Naive thymus-derived CD8-positive, alpha-beta T cell (primary cell): ENCODE results near the gene TTC23L. TPM values are rescaled to one million over a fixed set of nuclear protein-coding genes. Genes with fewer than 3 reads are reported as not detected.

ENCODE experiments used
- ATAC-seq, 2 donors: fragments of 150-1000 bp; cut with Tn5 transposase in 1 of 2; sonication (Bioruptor Pico), chemical (Tn5 transposase) in 1 of 2; 1 replicate in 1 of 2; 2 replicates in 1 of 2; pipeline ENCODE4 v1.10.0; 2021; ENCODE audit warnings: mild to moderate bottlenecking in 2 of 2, moderate library complexity in 2 of 2
- POLR2A ChIA-PET: fragments of 350-600 bp; sonication (Branson Sonifier 250); formaldehyde crosslinking; loops from one replicate; lab custom pipeline; 2021; ENCODE audit warnings: antibody characterized with exemption; lab: Charles Lee
- DNase-seq, 10 donors: peaks; one replicate each; pipeline versions ENCODE4 v3.0.0 to v3.0.0-alpha.2; 2020 to 2022
- H3K27ac Mint-ChIP-seq, 10 donors: one replicate each; pipeline ENCODE4 v1.8.0; 2020 to 2022; ENCODE audit warnings: mild to moderate bottlenecking in 10 of 10, mixed read lengths in 10 of 10, moderate library complexity in 4 of 10, inconsistent platforms in 1 of 10
- H3K27me3 Mint-ChIP-seq, 5 donors: one replicate each; pipeline ENCODE4 v1.8.0; 2021 to 2022; ENCODE audit warnings: mixed read lengths in 5 of 5
- H3K36me3 Mint-ChIP-seq, 3 donors: one replicate each; pipeline ENCODE4 v1.8.0; 2020 to 2022; ENCODE audit warnings: mixed read lengths in 3 of 3, mild to moderate bottlenecking in 2 of 3, inconsistent platforms in 1 of 3
- H3K4me1 Mint-ChIP-seq, 4 donors: one replicate each; pipeline ENCODE4 v1.8.0; 2021 to 2022; ENCODE audit warnings: mixed read lengths in 4 of 4
- H3K4me3 Mint-ChIP-seq, 10 donors: one replicate each; pipeline ENCODE4 v1.8.0; 2020 to 2022; ENCODE audit warnings: mild to moderate bottlenecking in 10 of 10, mixed read lengths in 10 of 10, moderate library complexity in 6 of 10, inconsistent platforms in 1 of 10
- H3K9me3 Mint-ChIP-seq, 9 donors: one replicate each; pipeline ENCODE4 v1.8.0; 2020 to 2022; ENCODE audit warnings: mixed read lengths in 9 of 9, mild to moderate bottlenecking in 3 of 9, inconsistent platforms in 1 of 9, moderate library complexity in 1 of 9
- polyA plus RNA-seq, 3 donors: library from polyadenylated mRNA; unstranded; fragments of 300-500 nt; fragmentation: Illumina TruSeq; gene quantifications; one replicate each; pipeline ENCODE4 v1.2.3, GENCODE V29; 2021
- total RNA-seq, 8 experiments: library from RNA in 2 of 8; stranded (reverse) in 2 of 8; gene quantifications; one replicate each; pipeline ENCODE4 v1.2.3 and lab custom pipeline; 2021 to 2026

TTC23L gene
- total and polyA plus RNA-seq, 5 experiments from 2014 or later = 0.69 to 0.94 TPM; not detected in 3

- ATAC-seq (no peak), DNase-seq (no peak)
- H3K4me3 Mint-ChIP-seq = no peak overlapping the region
- H3K36me3 Mint-ChIP-seq = no peaks in the 10 kb centered on the region
- no peaks in the 10 kb centered on the region for H3K9me3 Mint-ChIP-seq
- H3K27ac Mint-ChIP-seq = no peak overlapping the region
- POLR2A ChIA-PET = no interaction called here
- H3K27me3 Mint-ChIP-seq = peaks cover 0 to 2% (median 0%) of the 10 kb centered on the region in 5 donors
- H3K4me1 Mint-ChIP-seq = no peaks in the 10 kb centered on the region
Measured at GRCh38 chr5:34859253-34859652, 20.3 kb downstream of the TTC23L start.

- POLR2A ChIA-PET = no interaction called here
- DNase-seq (no peak), ATAC-seq (no peak)
- H3K9me3 Mint-ChIP-seq = no peaks in the 10 kb centered on the region
- H3K4me3 Mint-ChIP-seq = no peak overlapping the region
- H3K4me1 Mint-ChIP-seq = no peaks in the 10 kb centered on the region
- no peaks in the 10 kb centered on the region for H3K27me3 Mint-ChIP-seq
- peaks cover 0 to 5% (median 0%) of the 10 kb centered on the region in 3 donors for H3K36me3 Mint-ChIP-seq
- no peak overlapping the region for H3K27ac Mint-ChIP-seq
Measured at GRCh38 chr5:34863946-34864345, 25.0 kb downstream of the TTC23L start.

GRCh38 chr5:34865091-34865490 is 26.1 kb downstream of the TTC23L start:
- Mint-ChIP-seq H3K4me3 (no peak overlapping the region), H3K27ac (no peak overlapping the region), H3K27me3 (no peaks in the 10 kb centered on the region), H3K36me3 (peaks cover 0 to 7% (median 0%) of the 10 kb centered on the region in 3 donors), H3K4me1 (no peaks in the 10 kb centered on the region), H3K9me3 (no peaks in the 10 kb centered on the region)
- ATAC-seq (no peak), DNase-seq (no peak)
- POLR2A ChIA-PET = no interaction called here

- ATAC-seq = no peak
- H3K9me3 Mint-ChIP-seq = no peaks in the 10 kb centered on the region
Measured at GRCh38 chr5:34866989-34867471, 28.1 kb downstream of the TTC23L start.

GRCh38 chr5:34867660-34868059 is 28.7 kb downstream of the TTC23L start:
- no peaks in the 10 kb centered on the region for H3K27me3 Mint-ChIP-seq
- H3K9me3 Mint-ChIP-seq = no peaks in the 10 kb centered on the region
- no peak for ATAC-seq
- no peak for DNase-seq
- H3K36me3 Mint-ChIP-seq = peaks cover 0 to 7% (median 0%) of the 10 kb centered on the region in 3 donors
- H3K4me1 Mint-ChIP-seq = no peaks in the 10 kb centered on the region
- H3K4me3 Mint-ChIP-seq = no peak overlapping the region
- no peak overlapping the region for H3K27ac Mint-ChIP-seq
- POLR2A ChIA-PET = no interaction called here

More at GRCh38 chr5:34866989-34867471, 28.1 kb downstream of the TTC23L start:
- Mint-ChIP-seq H3K4me3 (no peak overlapping the region), H3K4me1 (no peaks in the 10 kb centered on the region), H3K27ac (no peak overlapping the region), H3K27me3 (no peaks in the 10 kb centered on the region), H3K36me3 (peaks cover 0 to 7% (median 0%) of the 10 kb centered on the region in 3 donors)
- DNase-seq = no peak
- POLR2A ChIA-PET = no interaction called here

GRCh38 chr5:34868791-34869190 is 29.8 kb downstream of the TTC23L start:
- ATAC-seq = no peak

GRCh38 chr5:34869256-34869655 is 30.3 kb downstream of the TTC23L start:
- Mint-ChIP-seq H3K4me1 (no peaks in the 10 kb centered on the region), H3K9me3 (no peaks in the 10 kb centered on the region), H3K27me3 (peaks cover 0 to 7% (median 0%) of the 10 kb centered on the region in 5 donors), H3K4me3 (no peak overlapping the region), H3K27ac (no peak overlapping the region), H3K36me3 (peaks cover 0 to 7% (median 0%) of the 10 kb centered on the region in 3 donors)
- ATAC-seq = no peak
- no peak for DNase-seq
- POLR2A ChIA-PET = no interaction called here

More at GRCh38 chr5:34868791-34869190, 29.8 kb downstream of the TTC23L start:
- H3K36me3 Mint-ChIP-seq = peaks cover 0 to 7% (median 0%) of the 10 kb centered on the region in 3 donors
- DNase-seq = no peak
- H3K4me3 Mint-ChIP-seq = no peak overlapping the region
- H3K4me1 Mint-ChIP-seq = no peaks in the 10 kb centered on the region
- H3K27me3 Mint-ChIP-seq = peaks cover 0 to 4% (median 0%) of the 10 kb centered on the region in 5 donors
- POLR2A ChIA-PET = no interaction called here
- no peaks in the 10 kb centered on the region for H3K9me3 Mint-ChIP-seq
- H3K27ac Mint-ChIP-seq = no peak overlapping the region

GRCh38 chr5:34870382-34870781 is 31.4 kb downstream of the TTC23L start:
- peaks cover 0 to 9% (median 0%) of the 10 kb centered on the region in 5 donors for H3K27me3 Mint-ChIP-seq
- H3K27ac Mint-ChIP-seq = no peak overlapping the region
- no peak overlapping the region for H3K4me3 Mint-ChIP-seq
- no peaks in the 10 kb centered on the region for H3K4me1 Mint-ChIP-seq
- no peak for ATAC-seq
- no peak for DNase-seq
- peaks cover 0 to 7% (median 0%) of the 10 kb centered on the region in 3 donors for H3K36me3 Mint-ChIP-seq
- H3K9me3 Mint-ChIP-seq = peaks cover 0 to 6% (median under 1%) of the 10 kb centered on the region in 9 donors
- POLR2A ChIA-PET = no interaction called here

- Mint-ChIP-seq H3K4me3 (no peak overlapping the region), H3K9me3 (peaks cover 5 to 27% (median 17%) of the 10 kb centered on the region in 9 donors), H3K4me1 (no peaks in the 10 kb centered on the region), H3K36me3 (peaks cover 2 to 10% (median 6%) of the 10 kb centered on the region in 3 donors), H3K27ac (no peak overlapping the region), H3K27me3 (peaks cover 0 to 9% (median 0%) of the 10 kb centered on the region in 5 donors)
- POLR2A ChIA-PET = no interaction called here
- no peak for DNase-seq
- ATAC-seq = no peak
Measured at GRCh38 chr5:34876275-34876674, 37.3 kb downstream of the TTC23L start.

GRCh38 chr5:34881246-34881645 is 42.3 kb downstream of the TTC23L start:
- POLR2A ChIA-PET = no interaction called here

GRCh38 chr5:34886392-34887119 is 47.6 kb downstream of the TTC23L start:
- POLR2A ChIA-PET = no interaction called here
- Mint-ChIP-seq H3K27me3 (peaks cover 0 to 8% (median 2%) of the 10 kb centered on the region in 5 donors), H3K36me3 (no peaks in the 10 kb centered on the region), H3K27ac (no peak overlapping the region), H3K9me3 (no peaks in the 10 kb centered on the region), H3K4me3 (no peak overlapping the region), H3K4me1 (no peaks in the 10 kb centered on the region)
- ATAC-seq (no peak), DNase-seq (no peak)

More at GRCh38 chr5:34881246-34881645, 42.3 kb downstream of the TTC23L start:
- no peaks in the 10 kb centered on the region for H3K4me1 Mint-ChIP-seq
- peaks cover 3 to 13% (median 10%) of the 10 kb centered on the region in 9 donors for H3K9me3 Mint-ChIP-seq
- H3K36me3 Mint-ChIP-seq = peaks cover 1 to 3% (median 2%) of the 10 kb centered on the region in 3 donors
- no peak overlapping the region for H3K27ac Mint-ChIP-seq
- peaks cover 0 to 8% (median 2%) of the 10 kb centered on the region in 5 donors for H3K27me3 Mint-ChIP-seq
- no peak overlapping the region for H3K4me3 Mint-ChIP-seq
- no peak for DNase-seq
- no peak for ATAC-seq

- Mint-ChIP-seq H3K27ac (no peak overlapping the region), H3K36me3 (no peaks in the 10 kb centered on the region), H3K4me3 (no peak overlapping the region), H3K9me3 (no peaks in the 10 kb centered on the region), H3K27me3 (peaks cover 0 to 2% (median 0%) of the 10 kb centered on the region in 5 donors), H3K4me1 (no peaks in the 10 kb centered on the region)
- no peak for DNase-seq
- POLR2A ChIA-PET = no interaction called here
- no peak for ATAC-seq
Measured at GRCh38 chr5:34889394-34889793, 50.4 kb downstream of the TTC23L start.

- no peak for DNase-seq
- no peak overlapping the region for H3K27ac Mint-ChIP-seq
- no peak for ATAC-seq
- POLR2A ChIA-PET = no interaction called here
- H3K27me3 Mint-ChIP-seq = no peaks in the 10 kb centered on the region
- H3K4me1 Mint-ChIP-seq = no peaks in the 10 kb centered on the region
- H3K36me3 Mint-ChIP-seq = peaks cover 0 to 9% (median 0%) of the 10 kb centered on the region in 3 donors
- H3K4me3 Mint-ChIP-seq = no peak overlapping the region
- H3K9me3 Mint-ChIP-seq = no peaks in the 10 kb centered on the region
Measured at GRCh38 chr5:34891981-34892380, 53.0 kb downstream of the TTC23L start.
